NK-92 (cell line): Measurements from ENCODE around the gene KLHL34.

Source experiments
- DNase-seq: peaks from one replicate; lab custom pipeline; 2025; ENCODE audit not compliant: unreplicated experiment; lab: John Stamatoyannopoulos, UW

The KLHL34 gene

GRCh38 chrX:21656587-21657317 is 1.4 kb downstream of the KLHL34 start:
- DNase-seq = no peak

DNA sequence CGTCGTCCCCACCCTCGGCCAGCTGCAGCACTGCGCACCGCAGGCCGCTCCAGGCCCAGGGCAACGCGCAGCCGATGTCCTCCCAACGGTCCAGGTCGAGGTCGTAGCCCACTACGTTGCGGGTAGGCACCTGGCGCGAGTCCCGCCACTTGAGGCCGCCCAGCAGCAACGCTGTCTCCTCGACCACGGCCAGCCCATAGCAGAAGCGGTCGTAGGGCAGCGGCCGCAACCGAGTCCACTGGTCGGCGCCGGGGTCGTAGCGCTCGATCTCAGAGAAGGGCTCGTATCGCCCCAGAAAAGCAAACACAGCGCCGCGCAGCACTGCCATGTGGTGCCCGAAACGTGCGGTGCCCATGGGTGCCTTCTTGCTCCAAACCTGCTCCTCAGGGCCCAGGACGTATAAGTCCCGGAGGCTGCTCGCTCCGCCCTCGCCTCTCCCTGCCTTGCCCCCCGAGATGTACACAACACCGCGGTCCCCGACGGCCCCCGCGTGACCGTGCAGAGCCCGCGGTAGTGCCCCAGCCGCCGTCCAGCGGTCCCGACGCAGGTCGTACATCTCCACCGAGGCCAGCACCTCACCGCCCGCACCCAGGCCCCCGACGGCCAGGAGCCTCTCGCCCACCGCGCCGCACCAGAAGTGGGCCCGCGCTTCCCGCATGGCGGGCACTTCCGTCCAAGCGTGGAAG is 2.1 kb downstream of the KLHL34 start:
- DNase-seq = no peak

GRCh38 chrX:21645886-21646285 is 12.2 kb downstream of the KLHL34 start:
- DNase-seq = no peak

DNA sequence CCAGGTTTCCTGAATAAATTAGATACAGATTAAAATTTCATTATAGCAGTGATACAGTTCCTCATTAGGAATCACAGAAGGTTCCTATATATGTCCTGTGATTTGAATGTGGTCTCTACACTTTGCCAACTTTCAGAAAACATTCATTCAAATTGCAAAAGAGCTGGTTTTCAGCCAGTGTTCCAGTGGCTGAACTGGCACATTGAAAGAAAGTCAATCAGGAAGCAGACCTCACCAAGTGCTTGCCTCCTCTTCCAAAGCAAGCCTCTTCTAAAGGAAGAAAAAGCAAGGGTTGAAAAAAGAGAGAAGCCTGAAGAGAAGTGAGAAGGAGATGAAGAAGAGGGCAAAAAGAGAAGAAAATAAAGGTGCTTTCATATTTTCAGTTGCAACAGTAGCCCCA is 12.7 kb downstream of the KLHL34 start:
- no peak for DNase-seq

DNA sequence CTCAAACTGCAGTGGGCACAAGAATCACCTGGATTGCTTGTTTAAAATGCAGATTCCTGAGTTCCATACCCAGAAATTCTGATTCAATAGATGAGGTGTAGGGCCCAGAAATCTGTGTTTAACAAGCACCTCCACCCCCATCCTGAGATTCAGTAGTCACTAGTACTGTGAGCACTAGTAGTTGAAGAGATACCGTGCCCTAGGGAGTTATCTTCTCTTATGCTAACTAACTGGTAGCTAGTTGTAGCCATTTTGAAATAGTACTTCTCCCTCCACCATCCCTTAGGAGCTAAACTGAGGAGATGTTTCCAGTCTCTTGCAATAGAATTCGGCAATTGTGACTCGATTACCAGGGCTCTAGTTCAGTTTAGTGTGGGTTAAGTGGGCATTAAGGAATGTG is 18.4 kb downstream of the KLHL34 start:
- no peak for DNase-seq

DNA sequence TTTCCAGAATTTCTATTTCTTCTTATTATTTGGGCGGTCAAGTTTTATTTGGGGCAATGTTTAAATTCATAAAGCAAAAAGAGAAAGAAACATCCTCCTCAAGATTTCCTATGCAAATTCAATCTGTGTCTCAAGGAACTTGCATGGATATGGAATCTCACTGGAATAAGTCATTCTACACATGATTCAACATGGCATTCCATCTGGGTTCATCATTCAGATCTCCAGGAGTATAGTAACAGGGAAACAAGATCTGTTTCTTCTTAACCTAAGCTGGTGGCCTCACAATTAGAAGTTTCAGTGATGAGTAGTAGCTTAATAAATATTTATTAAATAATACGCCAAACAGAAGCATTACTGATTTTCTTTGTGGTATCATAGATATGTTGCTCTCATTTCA is 19.8 kb downstream of the KLHL34 start:
- DNase-seq = no peak

DNA sequence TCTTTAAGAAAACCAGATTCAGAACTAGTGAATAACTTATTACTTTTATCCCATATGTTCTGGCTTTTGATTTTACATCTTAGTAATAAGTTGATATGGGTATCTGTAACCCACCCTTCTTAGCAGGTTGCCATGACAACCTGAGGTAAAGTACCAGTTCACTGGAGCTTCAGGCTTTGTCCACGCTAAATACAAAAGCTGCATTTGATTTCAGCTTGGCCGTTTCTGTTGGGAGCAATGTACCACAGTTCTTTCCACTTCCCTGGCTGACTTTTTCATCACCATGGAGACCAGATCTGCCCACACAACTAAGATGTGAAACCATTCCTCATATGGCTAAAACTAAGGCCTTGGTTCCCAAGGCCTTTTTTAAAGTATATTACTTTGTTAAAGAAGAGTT is 26.1 kb downstream of the KLHL34 start:
- DNase-seq = no peak

GRCh38 chrX:21623778-21624501 is 34.2 kb downstream of the KLHL34 start:
- DNase-seq = no peak

GRCh38 chrX:21620234-21620633 is 37.9 kb downstream of the KLHL34 start:
- no peak for DNase-seq

DNA sequence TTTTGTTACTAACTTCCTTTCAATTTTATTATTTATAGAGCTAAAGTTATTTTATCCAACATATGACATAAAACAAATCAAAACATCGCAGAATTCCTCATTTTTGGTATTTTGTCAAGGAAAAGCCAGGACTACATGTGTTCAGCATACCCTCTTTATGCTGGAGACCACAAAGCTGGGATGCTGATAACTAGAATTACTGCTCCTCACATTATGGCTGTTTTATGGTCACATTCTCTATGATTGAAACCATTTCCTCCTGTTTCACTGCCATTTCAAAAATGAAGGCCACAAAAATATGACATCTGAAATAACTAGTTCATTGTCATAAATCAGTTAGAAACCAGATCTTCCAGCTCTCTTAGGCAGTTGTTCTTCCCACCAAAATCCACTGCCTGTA is 41.7 kb downstream of the KLHL34 start:
- DNase-seq = no peak

DNA sequence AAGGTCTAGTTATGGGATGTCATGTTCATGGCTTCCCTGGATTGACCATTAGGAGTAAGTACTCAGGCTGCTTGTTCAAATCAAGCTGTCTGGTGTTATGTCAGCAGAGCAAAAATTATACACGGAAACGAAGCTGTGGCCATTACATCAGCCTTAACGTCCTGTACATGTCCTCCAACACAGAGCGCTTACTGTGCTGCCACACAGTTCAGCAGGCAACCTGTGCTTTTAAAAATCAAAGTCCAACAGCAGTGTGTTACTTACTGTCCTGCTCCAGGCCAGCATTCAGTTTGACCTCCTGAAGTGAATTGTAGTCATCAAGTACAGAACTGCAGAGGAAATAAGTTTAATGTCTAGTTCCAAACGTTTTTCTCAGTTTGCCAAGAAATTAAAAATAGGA is 46.0 kb downstream of the KLHL34 start:
- DNase-seq = no peak

DNA sequence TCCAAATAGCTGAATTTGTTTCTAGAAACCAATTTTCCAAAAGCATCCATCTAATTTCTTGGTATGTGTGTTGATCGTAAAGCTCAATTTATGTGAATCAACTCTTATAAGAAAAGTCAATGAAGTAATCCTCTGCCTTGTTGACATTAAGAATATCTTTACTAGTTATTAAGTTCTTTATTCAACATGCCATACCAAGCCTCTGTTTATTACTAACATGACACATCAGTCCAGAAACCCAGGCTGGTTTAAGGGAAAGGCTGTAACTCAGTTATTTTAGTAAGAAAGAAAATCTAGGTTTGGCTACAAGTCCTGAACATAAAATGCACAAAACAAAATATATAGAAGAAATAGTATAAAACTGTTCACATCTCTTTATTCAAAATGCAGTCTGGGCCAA is 48.0 kb downstream of the KLHL34 start:
- DNase-seq = no peak

GRCh38 chrX:21606002-21606401 is 52.1 kb downstream of the KLHL34 start:
- DNase-seq = no peak
